ENCODE results near the gene MEGF9. TPM values are rescaled to one million over a fixed set of nuclear protein-coding genes. Genes with fewer than 3 reads are reported as not detected.

The MEGF9 gene
- total RNA-seq, 2 experiments from 2014 or later, result 5.1 to 10.2 TPM

DNA sequence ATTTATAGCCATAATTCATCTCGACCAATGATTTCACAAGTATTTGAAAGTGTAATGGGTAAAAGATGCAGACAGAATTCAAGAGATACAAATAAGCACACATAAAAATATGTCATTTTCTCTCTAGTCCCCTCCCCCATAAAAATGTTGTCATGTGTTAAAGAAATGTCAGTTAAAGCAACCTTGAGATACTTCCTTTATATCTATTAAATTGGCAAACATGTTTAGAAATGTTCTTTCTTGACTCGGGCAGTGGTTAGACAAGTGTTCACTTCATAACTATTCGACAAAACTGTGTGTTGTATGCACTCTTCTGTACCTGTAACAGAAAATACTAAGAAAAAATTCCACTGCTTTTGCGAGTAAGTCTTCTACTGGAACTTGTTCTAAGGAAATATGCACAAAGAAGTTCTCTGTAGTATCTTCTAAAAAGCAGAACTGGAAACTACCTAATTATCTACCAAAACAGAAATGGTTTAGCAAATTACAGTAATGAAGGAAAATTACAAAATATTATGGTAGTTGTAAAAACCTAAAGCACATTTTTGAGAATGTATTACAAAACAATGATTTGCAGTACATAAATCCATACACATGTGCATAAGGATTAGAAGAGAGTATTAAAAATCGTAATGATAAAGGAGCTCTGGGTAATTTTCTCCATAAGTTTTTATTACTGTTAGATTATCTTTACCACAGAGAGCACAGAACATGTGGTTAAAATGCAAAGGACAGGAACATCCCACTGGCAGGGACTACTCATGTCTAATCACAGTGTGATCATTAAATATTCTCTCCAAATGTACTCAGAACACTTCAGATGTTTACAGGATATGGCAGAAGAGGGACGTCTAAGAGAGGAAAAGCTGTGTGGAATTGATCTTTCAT lies 43.0 kb upstream of the MEGF9 start:
- no peaks in the 10 kb centered on the region for H3K79me2 ChIP-seq (ENCODE audit: insufficient read depth, low read depth, low read length)
- intact Hi-C loops (cut with micrococcal nuclease; ENCODE audit: unreplicated experiment), result loop anchor here (1.0 to 10.0 kb wide), 5 partner anchors 119 to 645 kb away; partner anchors contain the start of gene RAB14
- peak; percentile 11 for DNase-seq (ENCODE audit: low spot score)
- H3K27ac ChIP-seq (ENCODE audit: low read depth, low read length, poor library complexity, severe bottlenecking), result peak overlapping the region; percentile 46
- H3K4me3 ChIP-seq (ENCODE audit: low read depth, low read length, poor library complexity, severe bottlenecking), result no peak overlapping the region
- no peaks in the 10 kb centered on the region for H4K20me1 ChIP-seq (ENCODE audit: insufficient read depth, low read length)
- no peak for TF ChIP-seq EZH2phosphoT487 (IDR thresholded peaks at IDR 0.05; ENCODE audit: borderline replicate concordance, low read depth, low read length)
- TF ChIP-seq, protein P1, sequence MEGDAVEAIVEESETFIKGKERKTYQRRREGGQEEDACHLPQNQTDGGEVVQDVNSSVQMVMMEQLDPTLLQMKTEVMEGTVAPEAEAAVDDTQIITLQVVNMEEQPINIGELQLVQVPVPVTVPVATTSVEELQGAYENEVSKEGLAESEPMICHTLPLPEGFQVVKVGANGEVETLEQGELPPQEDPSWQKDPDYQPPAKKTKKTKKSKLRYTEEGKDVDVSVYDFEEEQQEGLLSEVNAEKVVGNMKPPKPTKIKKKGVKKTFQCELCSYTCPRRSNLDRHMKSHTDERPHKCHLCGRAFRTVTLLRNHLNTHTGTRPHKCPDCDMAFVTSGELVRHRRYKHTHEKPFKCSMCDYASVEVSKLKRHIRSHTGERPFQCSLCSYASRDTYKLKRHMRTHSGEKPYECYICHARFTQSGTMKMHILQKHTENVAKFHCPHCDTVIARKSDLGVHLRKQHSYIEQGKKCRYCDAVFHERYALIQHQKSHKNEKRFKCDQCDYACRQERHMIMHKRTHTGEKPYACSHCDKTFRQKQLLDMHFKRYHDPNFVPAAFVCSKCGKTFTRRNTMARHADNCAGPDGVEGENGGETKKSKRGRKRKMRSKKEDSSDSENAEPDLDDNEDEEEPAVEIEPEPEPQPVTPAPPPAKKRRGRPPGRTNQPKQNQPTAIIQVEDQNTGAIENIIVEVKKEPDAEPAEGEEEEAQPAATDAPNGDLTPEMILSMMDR (conservative IDR thresholded peaks at IDR 0.05; ENCODE audit: low read length), result no peak
- ChIA-PET POLR2A (interaction anchor here (0.6 to 1.5 kb wide), 4 partner anchors 36 to 315 kb away, joined by 3 to 4 read pairs (median 3); partner anchors contain the start of gene FBXW2), CTCF (ENCODE audit: unreplicated experiment) (no interaction called here)
- peak overlapping the region; percentile 41 for H3K4me2 ChIP-seq (ENCODE audit: low read length)
- H2AFZ ChIP-seq (ENCODE audit: low read length), result no peak overlapping the region
- H3K36me3 ChIP-seq (ENCODE audit: insufficient read depth, low read length), result peaks cover 52% of the 10 kb centered on the region; the same call in 1 of the 2 replicates
- peaks cover 32% of the 10 kb centered on the region for H3K4me1 ChIP-seq (ENCODE audit: insufficient read depth, low read length, poor library complexity, severe bottlenecking)
- BruUV-seq (replicated peaks), result no TSS peak
- H3K9me3 ChIP-seq (ENCODE audit: low read length), result no peaks in the 10 kb centered on the region
- H3K9me2 ChIP-seq (ENCODE audit: insufficient read depth, low read length), result no peaks in the 10 kb centered on the region

DNA sequence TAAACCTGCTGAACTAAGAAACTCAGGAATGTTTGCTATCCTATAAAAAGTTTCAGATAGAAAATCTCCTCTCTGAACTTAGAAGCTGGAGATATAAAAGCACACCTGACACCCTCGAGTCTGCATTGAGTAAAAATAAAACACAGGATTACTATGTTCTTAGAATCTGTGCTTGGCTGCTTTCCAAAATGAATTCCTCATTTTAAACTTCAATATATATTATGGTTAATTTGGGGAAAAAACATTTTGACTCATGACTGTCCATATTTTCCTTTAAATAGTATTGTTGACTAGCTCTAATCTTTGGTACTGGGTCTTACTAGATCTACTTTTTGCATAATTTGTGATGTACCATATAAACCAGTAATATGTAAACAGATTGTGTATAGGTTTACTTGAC lies 42.3 kb upstream of the MEGF9 start:
- Histone ChIP-seq H4K20me1 (ENCODE audit: insufficient read depth, low read length) (no peaks in the 10 kb centered on the region), H3K4me2 (ENCODE audit: low read length) (peak overlapping the region; percentile 41), H3K4me1 (ENCODE audit: insufficient read depth, low read length, poor library complexity, severe bottlenecking) (peaks cover 32% of the 10 kb centered on the region), H3K9me2 (ENCODE audit: insufficient read depth, low read length) (no peaks in the 10 kb centered on the region), H2AFZ (ENCODE audit: low read length) (no peak overlapping the region), H3K36me3 (ENCODE audit: insufficient read depth, low read length) (peaks cover 47% of the 10 kb centered on the region; the same call in 1 of the 2 replicates), H3K9me3 (ENCODE audit: low read length) (no peaks in the 10 kb centered on the region), H3K27ac (ENCODE audit: low read depth, low read length, poor library complexity, severe bottlenecking) (peak overlapping the region; percentile 46), H3K4me3 (ENCODE audit: low read depth, low read length, poor library complexity, severe bottlenecking) (no peak overlapping the region), H3K79me2 (ENCODE audit: insufficient read depth, low read depth, low read length) (no peaks in the 10 kb centered on the region)
- no peak for TF ChIP-seq EZH2phosphoT487 (IDR thresholded peaks at IDR 0.05; ENCODE audit: borderline replicate concordance, low read depth, low read length)
- TF ChIP-seq, protein P1 (conservative IDR thresholded peaks at IDR 0.05; ENCODE audit: low read length), result no peak
- ChIA-PET CTCF (ENCODE audit: unreplicated experiment) (no interaction called here), POLR2A (interaction anchor here (0.9 to 1.5 kb wide), 3 partner anchors 16 to 316 kb away, joined by 3 to 4 read pairs (median 3); no protein-coding TSS in a partner anchor)
- BruUV-seq (replicated peaks), result no TSS peak
- intact Hi-C loops (cut with micrococcal nuclease; ENCODE audit: unreplicated experiment), result loop anchor here (1.0 to 10.0 kb wide), 5 partner anchors 180 to 646 kb away; partner anchors contain the start of gene RAB14
- DNase-seq (ENCODE audit: low spot score), result no peak

All from OCI-LY7 (cell line).